Bronchial epithelial cell (primary cell): Measurements from ENCODE around the gene BTG3. TPM values are rescaled to one million over a fixed set of nuclear protein-coding genes. Genes with fewer than 3 reads are reported as not detected.

Experiments used
- DNase-seq: peaks from one replicate; pipeline ENCODE4 v3.0.0-alpha.2; 2010; ENCODE audit warnings: low read depth
- FAIRE-seq: peaks from 2 replicates; lab custom pipeline; 2011; peaks lifted over from hg19 to GRCh38; lab: Jason Lieb, UNC
- H3K27me3 ChIP-seq: 2 replicates; pipeline ENCODE4 v1.5.1; 2011; ENCODE audit warnings: low read length; ENCODE audit not compliant: control insufficient read depth, insufficient read depth
- H3K36me3 ChIP-seq: 2 replicates; pipeline ENCODE4 v1.5.1; 2011; ENCODE audit warnings: low read length; ENCODE audit not compliant: control insufficient read depth, insufficient read depth
- H3K4me3 ChIP-seq: 2 replicates; pipeline ENCODE4 v1.5.1; 2011; ENCODE audit warnings: mild to moderate bottlenecking, low read depth, low read length, control low read depth
- total RNA-seq: library from RNA; depleted of rRNA; stranded (reverse); fragments of >200 nt; gene quantifications from 2 replicates; pipeline ENCODE4 v1.2.1, GENCODE V29; 2014
- TF ChIP-seq, protein P1 (sequence below): IDR thresholded peaks from 2 replicates; pipeline ENCODE4 v1.5.1; 2011; ENCODE audit warnings: mild to moderate bottlenecking, moderate library complexity, low read length, control low read depth, inconsistent platforms; ENCODE audit not compliant: insufficient read depth, severe bottlenecking

Gene BTG3, protein sequence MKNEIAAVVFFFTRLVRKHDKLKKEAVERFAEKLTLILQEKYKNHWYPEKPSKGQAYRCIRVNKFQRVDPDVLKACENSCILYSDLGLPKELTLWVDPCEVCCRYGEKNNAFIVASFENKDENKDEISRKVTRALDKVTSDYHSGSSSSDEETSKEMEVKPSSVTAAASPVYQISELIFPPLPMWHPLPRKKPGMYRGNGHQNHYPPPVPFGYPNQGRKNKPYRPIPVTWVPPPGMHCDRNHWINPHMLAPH
- total RNA-seq: 28.3 and 32.9 TPM in 2 replicates

DNA sequence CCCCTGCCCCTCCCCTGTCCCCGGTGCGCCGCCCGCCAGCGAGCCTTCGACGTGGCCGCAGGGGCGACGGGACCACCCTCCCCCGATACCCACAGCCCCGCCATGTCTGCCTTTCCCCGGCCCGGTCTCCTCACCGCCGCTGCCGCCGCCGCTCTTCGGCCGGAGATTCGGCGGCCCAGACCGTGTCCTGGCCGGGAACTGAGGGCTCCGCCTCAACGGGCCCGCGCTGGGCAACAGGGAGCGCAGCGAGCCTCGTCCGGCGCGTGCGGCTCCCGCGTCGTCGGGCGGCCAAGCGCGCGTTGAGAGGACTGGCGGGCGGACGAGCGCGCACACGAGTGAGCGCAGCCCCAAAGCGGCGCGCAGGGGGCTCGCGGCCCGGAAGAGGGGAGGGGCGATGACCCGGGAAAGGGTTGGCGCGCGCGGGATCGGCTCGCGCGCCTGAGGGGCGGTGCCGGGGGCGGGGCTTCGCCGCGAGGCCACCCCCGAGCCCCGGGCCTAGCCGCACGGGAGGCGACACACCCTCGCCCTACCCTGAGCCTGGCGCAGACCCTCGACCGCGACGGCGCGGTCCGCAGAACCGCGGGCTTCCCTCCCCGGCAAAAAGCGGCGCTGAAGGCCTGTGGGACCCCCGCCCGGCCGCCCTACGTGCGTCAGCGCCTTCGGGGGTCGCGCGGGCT lies at the start of gene BTG3:
BTG3 (minus strand) TSS at position 337 of the 677 bp plus-strand sequence. CDS start 3,757 bp downstream, outside the sequence.
- TF ChIP-seq, protein P1, sequence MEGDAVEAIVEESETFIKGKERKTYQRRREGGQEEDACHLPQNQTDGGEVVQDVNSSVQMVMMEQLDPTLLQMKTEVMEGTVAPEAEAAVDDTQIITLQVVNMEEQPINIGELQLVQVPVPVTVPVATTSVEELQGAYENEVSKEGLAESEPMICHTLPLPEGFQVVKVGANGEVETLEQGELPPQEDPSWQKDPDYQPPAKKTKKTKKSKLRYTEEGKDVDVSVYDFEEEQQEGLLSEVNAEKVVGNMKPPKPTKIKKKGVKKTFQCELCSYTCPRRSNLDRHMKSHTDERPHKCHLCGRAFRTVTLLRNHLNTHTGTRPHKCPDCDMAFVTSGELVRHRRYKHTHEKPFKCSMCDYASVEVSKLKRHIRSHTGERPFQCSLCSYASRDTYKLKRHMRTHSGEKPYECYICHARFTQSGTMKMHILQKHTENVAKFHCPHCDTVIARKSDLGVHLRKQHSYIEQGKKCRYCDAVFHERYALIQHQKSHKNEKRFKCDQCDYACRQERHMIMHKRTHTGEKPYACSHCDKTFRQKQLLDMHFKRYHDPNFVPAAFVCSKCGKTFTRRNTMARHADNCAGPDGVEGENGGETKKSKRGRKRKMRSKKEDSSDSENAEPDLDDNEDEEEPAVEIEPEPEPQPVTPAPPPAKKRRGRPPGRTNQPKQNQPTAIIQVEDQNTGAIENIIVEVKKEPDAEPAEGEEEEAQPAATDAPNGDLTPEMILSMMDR: no peak
- DNase-seq (peak; percentile 35), FAIRE-seq (no peak)
- peak within 1 kb of the TSS; percentile 87 for H3K4me3 ChIP-seq
- H3K36me3 ChIP-seq: no peaks in the 10 kb centered on the region
- H3K27me3 ChIP-seq: no peaks in the 10 kb centered on the region

DNA sequence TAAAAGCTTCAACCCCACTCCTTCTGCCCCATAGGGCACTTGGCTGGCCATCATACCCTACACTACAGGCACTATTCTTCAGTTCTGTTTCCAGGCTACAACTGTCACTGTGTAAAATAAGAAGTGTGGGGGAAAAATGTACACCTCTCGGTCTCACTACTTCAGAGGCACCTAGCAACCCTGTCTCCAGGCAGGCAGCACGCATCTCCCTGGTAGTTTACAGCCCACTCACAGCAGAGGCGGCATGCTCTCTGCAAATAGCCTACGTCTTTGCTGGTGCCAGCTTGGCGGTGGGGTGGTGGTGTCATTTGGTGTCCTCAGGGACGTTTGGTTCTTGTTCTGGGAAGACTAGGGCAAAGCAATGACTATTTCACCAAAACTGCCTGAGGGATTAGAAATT lies 48.2 kb upstream of the BTG3 start:
- no peak overlapping the region for H3K4me3 ChIP-seq
- FAIRE-seq: no peak
- no peaks in the 10 kb centered on the region for H3K27me3 ChIP-seq
- no peaks in the 10 kb centered on the region for H3K36me3 ChIP-seq
- no peak for DNase-seq
- TF ChIP-seq, protein P1: no peak

DNA sequence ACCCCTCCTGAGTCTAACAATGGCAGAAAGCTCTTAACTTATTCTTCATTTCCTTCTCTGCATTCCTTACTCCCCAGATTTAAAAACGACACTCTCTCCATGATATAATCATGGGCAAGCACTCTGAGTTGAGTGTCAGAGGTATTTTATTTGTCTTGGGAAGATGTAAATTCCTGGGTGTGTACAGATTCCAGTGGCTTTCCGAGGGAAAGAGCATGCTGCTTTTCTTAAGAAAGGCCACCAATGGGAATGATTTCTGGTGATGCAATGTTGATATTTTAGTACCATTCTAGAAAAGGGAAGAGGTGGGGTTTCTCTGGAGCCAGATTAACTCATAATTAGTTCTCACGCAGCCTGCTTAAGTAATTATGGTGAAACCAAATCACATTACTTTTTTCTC lies 47.8 kb upstream of the BTG3 start:
- no peak overlapping the region for H3K4me3 ChIP-seq
- DNase-seq (peak; percentile 66), FAIRE-seq (no peak)
- H3K36me3 ChIP-seq: no peaks in the 10 kb centered on the region
- TF ChIP-seq, protein P1: no peak
- no peaks in the 10 kb centered on the region for H3K27me3 ChIP-seq

DNA sequence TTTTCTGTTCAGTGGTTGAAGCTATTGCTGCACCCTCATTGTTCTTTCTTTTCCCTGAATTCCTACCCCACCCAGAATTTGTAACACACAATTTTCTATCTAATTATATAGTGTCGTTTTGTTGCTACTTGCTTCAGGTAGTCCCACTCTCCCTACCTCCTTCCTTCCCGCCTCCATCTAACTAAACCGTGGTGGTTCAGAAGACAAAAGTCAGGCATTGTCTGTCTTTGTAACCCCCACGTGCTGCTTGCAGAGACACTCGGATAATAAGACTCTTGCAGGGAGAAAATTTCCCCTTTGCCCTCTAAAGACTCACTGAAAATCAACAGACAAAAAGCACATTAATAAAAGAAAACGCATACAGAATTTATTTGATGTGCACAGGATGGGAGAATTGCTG lies 46.2 kb upstream of the BTG3 start:
- no peak overlapping the region for H3K4me3 ChIP-seq
- DNase-seq (no peak), FAIRE-seq (no peak)
- TF ChIP-seq, protein P1: no peak
- H3K27me3 ChIP-seq: no peaks in the 10 kb centered on the region
- H3K36me3 ChIP-seq: no peaks in the 10 kb centered on the region

DNA sequence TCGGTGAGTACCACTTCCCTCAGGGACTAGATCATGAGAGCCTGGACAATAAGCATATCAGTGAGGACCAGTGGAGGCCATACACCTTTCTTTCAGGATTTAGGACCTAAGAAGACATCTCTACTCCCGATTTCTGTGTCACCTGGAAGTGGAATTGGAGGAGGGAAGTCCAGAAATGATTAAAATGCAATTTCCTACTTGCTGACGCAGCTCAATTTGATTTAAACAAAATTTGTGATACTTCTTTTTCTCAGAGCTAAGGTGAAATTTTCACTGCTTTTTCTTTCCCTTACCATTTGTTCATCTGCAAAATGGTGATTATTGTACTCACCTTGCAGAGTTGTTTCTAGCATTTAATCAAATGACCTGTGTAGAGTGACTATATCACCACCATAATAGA lies 38.8 kb upstream of the BTG3 start:
- DNase-seq (no peak), FAIRE-seq (no peak)
- no peaks in the 10 kb centered on the region for H3K36me3 ChIP-seq
- TF ChIP-seq, protein P1: no peak
- no peak overlapping the region for H3K4me3 ChIP-seq
- no peaks in the 10 kb centered on the region for H3K27me3 ChIP-seq
